ENCODE measurements around the gene FREM2.

FREM2 gene

GRCh38 chr13:38900188-38900587, 213.3 kb downstream of the FREM2 start:
- DNase-seq = no peak

GRCh38 chr13:38902551-38902950, 215.7 kb downstream of the FREM2 start:
- DNase-seq = no peak

GRCh38 chr13:38905081-38905480, 218.2 kb downstream of the FREM2 start:
- DNase-seq = no peak

GRCh38 chr13:38905861-38906260, 219.0 kb downstream of the FREM2 start:
- no peak for DNase-seq

GRCh38 chr13:38908574-38908973, 221.7 kb downstream of the FREM2 start:
- no peak for DNase-seq

- no peak for DNase-seq
Observed at GRCh38 chr13:38914070-38914469, 227.2 kb downstream of the FREM2 start.

- DNase-seq = no peak
Observed at GRCh38 chr13:38921081-38921480, 234.2 kb downstream of the FREM2 start.

- no peak for DNase-seq
Observed at GRCh38 chr13:38922170-38922569, 235.3 kb downstream of the FREM2 start.

GRCh38 chr13:38933786-38934185, 246.9 kb downstream of the FREM2 start:
- no peak for DNase-seq
